ENCODE data around the gene SYTL2.

Gene SYTL2

GRCh38 chr11:85774256-85775101 lies 36.5 kb downstream of the SYTL2 start:
- in situ Hi-C loops (cut with MboI; ENCODE audit: low pct_unique_long_range_greater_than_20kb, low sequenced_read_pairs, unreplicated experiment), result no loop called here
- TF ChIP-seq, protein P1, sequence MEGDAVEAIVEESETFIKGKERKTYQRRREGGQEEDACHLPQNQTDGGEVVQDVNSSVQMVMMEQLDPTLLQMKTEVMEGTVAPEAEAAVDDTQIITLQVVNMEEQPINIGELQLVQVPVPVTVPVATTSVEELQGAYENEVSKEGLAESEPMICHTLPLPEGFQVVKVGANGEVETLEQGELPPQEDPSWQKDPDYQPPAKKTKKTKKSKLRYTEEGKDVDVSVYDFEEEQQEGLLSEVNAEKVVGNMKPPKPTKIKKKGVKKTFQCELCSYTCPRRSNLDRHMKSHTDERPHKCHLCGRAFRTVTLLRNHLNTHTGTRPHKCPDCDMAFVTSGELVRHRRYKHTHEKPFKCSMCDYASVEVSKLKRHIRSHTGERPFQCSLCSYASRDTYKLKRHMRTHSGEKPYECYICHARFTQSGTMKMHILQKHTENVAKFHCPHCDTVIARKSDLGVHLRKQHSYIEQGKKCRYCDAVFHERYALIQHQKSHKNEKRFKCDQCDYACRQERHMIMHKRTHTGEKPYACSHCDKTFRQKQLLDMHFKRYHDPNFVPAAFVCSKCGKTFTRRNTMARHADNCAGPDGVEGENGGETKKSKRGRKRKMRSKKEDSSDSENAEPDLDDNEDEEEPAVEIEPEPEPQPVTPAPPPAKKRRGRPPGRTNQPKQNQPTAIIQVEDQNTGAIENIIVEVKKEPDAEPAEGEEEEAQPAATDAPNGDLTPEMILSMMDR (IDR thresholded peaks at IDR 0.05; ENCODE audit: extremely low read depth, insufficient read depth, missing control alignments), result no peak
- no peak for DNase-seq (ENCODE audit: low spot score)

GRCh38 chr11:85772695-85773094 lies 38.2 kb downstream of the SYTL2 start:
- in situ Hi-C loops (cut with MboI; ENCODE audit: low pct_unique_long_range_greater_than_20kb, low sequenced_read_pairs, unreplicated experiment), result no loop called here
- no peak for DNase-seq (ENCODE audit: low spot score)
- TF ChIP-seq, protein P1 (IDR thresholded peaks at IDR 0.05; ENCODE audit: extremely low read depth, insufficient read depth, missing control alignments), result no peak

DNA sequence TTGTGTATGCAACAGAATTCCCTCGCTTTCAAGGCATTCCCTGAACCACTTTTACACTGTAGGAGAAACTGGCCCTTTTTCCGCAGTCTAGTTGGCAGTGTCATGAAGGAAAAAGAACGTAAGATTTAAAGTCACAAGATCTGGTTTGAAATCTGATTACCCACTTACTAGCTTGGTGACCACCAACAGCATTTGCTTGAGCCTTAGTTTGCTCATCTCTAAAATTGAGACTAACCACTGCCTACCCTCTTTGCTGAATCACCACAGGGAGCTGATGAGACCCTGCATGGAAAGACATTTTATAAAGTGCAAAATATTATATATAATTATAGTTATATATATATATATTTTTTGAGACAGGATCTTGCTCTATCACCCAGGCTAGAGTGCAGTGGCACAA lies 39.4 kb downstream of the SYTL2 start:
- TF ChIP-seq, protein P1 (IDR thresholded peaks at IDR 0.05; ENCODE audit: extremely low read depth, insufficient read depth, missing control alignments), result no peak
- in situ Hi-C loops (cut with MboI; ENCODE audit: low pct_unique_long_range_greater_than_20kb, low sequenced_read_pairs, unreplicated experiment), result no loop called here
- DNase-seq (ENCODE audit: low spot score), result no peak

DNA sequence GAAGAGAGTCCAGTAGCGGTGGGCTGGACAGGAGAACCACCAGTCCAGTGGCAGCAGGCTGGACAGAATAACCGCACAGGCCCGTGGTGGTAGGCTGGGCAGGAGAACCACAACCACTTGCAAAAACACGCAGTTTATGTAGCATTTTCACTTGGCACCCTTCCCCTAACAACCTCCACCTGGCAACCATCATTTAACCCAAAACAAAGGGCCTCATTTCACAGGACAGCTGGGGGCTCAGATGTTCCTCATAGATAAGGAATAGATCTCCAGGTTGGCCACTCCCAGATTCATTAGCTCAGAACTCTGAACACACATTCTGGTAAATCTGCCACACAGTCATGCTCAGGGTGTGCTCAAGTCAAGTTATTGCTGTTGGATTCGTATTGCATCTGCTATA lies 41.2 kb downstream of the SYTL2 start:
- TF ChIP-seq, protein P1 (IDR thresholded peaks at IDR 0.05; ENCODE audit: extremely low read depth, insufficient read depth, missing control alignments), result no peak
- no peak for DNase-seq (ENCODE audit: low spot score)
- in situ Hi-C loops (cut with MboI; ENCODE audit: low pct_unique_long_range_greater_than_20kb, low sequenced_read_pairs, unreplicated experiment), result no loop called here

DNA sequence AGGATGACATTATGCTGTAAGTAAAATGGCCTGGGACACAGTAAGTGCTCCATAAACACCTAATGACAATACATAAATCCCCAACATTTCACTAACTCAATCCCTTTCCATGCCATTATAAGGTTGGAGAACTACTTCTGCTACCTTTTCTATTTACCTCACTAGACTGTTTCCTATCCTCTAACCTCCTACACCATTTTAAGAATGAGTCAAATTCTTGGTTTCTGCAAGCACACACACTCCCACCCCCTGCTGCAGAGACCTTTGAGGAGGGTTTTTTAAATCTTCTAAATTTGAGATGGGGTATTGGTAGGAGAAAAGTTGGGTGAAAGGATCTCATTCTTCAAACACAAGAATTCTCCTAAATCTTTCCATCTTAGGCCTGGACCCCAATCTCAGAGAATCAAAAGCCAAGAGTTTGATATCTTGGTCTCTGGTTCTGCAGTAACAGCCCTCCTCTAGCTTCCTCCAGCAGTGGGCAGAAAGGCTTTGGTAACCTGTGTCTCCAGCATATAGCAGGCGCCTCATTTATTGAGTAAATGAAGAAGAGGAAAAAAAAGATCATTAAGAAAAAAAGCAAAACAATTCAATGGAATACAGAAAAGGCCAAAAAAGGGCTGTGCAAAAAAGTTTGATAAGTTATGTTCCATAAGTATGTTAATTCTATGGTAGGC lies 42.3 kb downstream of the SYTL2 start:
- TF ChIP-seq, protein P1 (IDR thresholded peaks at IDR 0.05; ENCODE audit: extremely low read depth, insufficient read depth, missing control alignments), result no peak
- DNase-seq (ENCODE audit: low spot score), result no peak
- in situ Hi-C loops (cut with MboI; ENCODE audit: low pct_unique_long_range_greater_than_20kb, low sequenced_read_pairs, unreplicated experiment), result no loop called here

DNA sequence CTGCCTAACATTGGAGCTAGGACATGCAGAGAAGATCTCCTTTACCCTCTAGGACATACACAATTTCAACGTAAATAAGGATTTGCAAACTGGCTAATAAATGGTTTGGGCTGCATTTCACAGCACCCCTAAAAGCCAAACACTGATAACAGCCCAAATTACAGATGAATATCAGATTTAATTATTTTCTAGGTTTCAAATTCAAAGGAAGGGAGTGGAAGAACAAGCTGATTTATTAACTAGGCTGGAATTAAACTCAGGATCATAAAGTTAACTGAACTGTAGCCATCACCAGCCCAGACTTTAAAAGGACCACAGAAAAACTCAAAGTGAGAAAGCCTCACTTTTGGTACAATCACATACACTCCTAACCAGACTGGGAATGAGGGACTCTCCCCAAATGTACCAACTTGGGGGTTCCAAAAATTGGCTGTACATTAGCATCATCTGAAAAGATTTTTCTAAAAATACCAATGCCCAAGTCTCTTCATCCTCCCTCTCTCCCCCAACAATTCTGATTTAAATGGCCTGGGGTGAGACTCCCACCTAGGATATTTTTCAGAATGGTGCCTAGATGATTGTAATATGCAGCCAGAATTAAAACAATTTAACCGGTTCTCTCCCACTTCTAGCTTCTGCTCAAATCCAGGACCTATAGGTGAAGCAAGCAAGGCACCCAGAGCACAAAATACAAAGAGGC lies 43.5 kb downstream of the SYTL2 start:
- TF ChIP-seq, protein P1 (IDR thresholded peaks at IDR 0.05; ENCODE audit: extremely low read depth, insufficient read depth, missing control alignments), result no peak
- in situ Hi-C loops (cut with MboI; ENCODE audit: low pct_unique_long_range_greater_than_20kb, low sequenced_read_pairs, unreplicated experiment), result no loop called here

More for the DNA sequence above, 43.5 kb downstream of the SYTL2 start:
- DNase-seq (ENCODE audit: low spot score), result no peak

Data from GM13977 (cell line).